ENCODE data around the gene GAGE12J.

GRCh38 chrX:49276671-49277534 is 44.9 kb upstream of the GAGE12J start:
- TF ChIP-seq CTCF (IDR thresholded peaks at IDR 0.05; ENCODE audit: extremely low read depth in 1 of 2, insufficient read depth in 1 of 2, low read depth in 1 of 2, low read length in 2 of 2) (no peak), POLR2AphosphoS5 (IDR thresholded peaks at IDR 0.05; ENCODE audit: insufficient read depth, low read depth, low read length) (no peak), MAX (IDR thresholded peaks at IDR 0.05; ENCODE audit: insufficient read depth, insufficient read length) (no peak), EZH2 (IDR thresholded peaks at IDR 0.05; ENCODE audit: borderline replicate concordance, low read depth, low read length, severe bottlenecking) (no peak), POLR2A (IDR thresholded peaks at IDR 0.05; ENCODE audit: low read depth, low read length) (no peak), MYC (IDR thresholded peaks at IDR 0.05; ENCODE audit: low read depth, low read length) (no peak), FOS (IDR thresholded peaks at IDR 0.05; ENCODE audit: borderline replicate concordance, insufficient read depth, low read length) (no peak), GATA2 (IDR thresholded peaks at IDR 0.05; ENCODE audit: insufficient read depth, insufficient read length, low read depth, low read length) (no peak), JUN (IDR thresholded peaks at IDR 0.05; ENCODE audit: borderline replicate concordance, insufficient read depth, insufficient read length, low read depth) (no peak)

All from endothelial cell of umbilical vein (primary cell).